Right lobe of liver (tissue), 4 donors: ENCODE results near the gene RRP8.

Source experiments
- CTCF ChIP-seq, 4 donors: fragments of 200-600 bp in 3 of 4; fragments of 450-650 bp in 1 of 4; IDR thresholded peaks; one replicate each; pipeline versions ENCODE4 v1.5.1 to v1.8.0; 2016 to 2022; ENCODE audit warnings: antibody characterized with exemption in 4 of 4, mild to moderate bottlenecking in 2 of 4
- POLR2A ChIP-seq: fragments of 450-650 bp; IDR thresholded peaks from one replicate; pipeline ENCODE4 v1.6.1; 2017; ENCODE audit warnings: antibody characterized with exemption, mild to moderate bottlenecking
- donor health status: DM: no; HTN: no; CAD: no.
- donor health status: DM: no; HTN: no; CAD: no.
- donor health status: DM: no; HTN: yes; CAD: no.

GRCh38 chr11:6563667-6564066, 39.7 kb downstream of the RRP8 start:
- TF ChIP-seq POLR2A (no peak), CTCF (IDR thresholded peaks at IDR 0.05) (no peak)
